ENCODE data around the gene PARP11. TPM values are rescaled to one million over a fixed set of nuclear protein-coding genes. Genes with fewer than 3 reads are reported as not detected.

The PARP11 gene
- total RNA-seq, 1 experiment from 2014 or later, result 3.4 TPM

DNA sequence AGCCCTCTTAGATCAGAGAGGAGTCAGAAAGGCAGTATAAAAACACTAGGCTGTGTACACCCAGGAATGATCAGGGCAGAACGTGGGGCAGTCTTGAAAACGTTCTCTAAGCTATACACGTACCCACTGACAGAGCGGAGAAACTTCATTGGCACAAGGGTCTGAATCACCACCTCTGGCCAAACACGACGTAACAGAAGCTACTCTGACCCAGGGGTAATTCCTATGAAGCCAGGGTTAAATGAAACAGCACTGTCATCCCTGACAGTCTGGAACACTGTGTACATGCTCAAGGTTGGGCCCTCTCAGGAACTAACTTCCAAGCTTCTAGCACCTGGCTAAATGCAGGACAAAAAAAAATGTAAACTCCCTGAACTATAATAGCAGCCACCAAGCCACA is 38.4 kb downstream of the PARP11 start:
- in situ Hi-C loops (cut with HindIII; ENCODE audit: low sequenced_read_pairs), result no loop called here
- DNase-seq (ENCODE audit: low spot score), result no peak

DNA sequence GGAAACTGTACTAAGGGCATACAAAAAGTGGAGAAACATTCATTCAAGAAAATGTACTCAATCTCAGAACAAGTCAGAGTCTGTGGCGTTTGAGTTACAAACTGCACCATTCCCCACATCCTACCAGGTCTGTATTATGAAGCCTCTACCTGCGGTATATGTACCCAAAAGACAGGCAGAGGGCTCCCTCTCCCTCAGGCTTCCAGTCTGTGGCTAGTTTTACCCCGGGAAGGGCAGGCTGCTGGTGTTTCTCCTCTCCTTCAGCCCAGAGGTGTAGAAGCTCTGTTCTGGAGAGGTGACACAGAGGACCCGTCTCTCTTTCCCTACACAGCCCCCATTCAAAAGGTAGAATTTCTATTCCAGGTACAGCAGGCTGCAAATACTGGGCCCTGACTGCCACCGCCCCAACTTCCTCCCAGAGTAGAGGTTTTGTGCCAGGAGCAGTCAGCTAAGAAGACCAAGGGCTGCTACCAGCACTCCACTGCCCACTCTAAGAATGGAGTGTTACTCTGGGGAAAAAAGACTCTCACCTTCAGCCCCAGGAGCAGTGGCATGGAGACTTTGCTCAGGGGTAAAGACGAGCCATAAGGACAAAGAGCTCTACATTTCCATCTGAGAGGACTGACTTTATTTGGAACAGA is 39.4 kb downstream of the PARP11 start:
- DNase-seq (ENCODE audit: low spot score), result no peak
- in situ Hi-C loops (cut with HindIII; ENCODE audit: low sequenced_read_pairs), result no loop called here

DNA sequence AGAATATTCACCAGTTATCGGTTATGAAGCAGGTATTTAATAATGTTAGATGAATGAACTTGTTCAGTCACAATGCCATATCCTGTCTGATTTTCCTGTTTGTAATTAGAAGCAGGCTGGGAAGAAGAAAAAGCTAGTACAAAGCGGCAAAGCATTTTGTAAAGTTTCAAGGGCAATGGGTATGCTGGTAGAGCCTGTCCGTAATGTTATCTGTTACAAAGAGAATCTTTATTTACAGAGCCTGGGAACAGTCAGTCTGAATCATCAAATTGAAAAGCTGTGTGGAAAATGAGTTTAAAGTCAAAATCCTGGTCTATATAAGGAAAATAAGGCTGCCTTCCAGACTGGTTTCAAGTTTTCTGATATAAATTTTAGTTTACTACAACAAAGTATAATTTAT is 40.5 kb downstream of the PARP11 start:
- no peak for DNase-seq (ENCODE audit: low spot score)
- in situ Hi-C loops (cut with HindIII; ENCODE audit: low sequenced_read_pairs), result no loop called here

DNA sequence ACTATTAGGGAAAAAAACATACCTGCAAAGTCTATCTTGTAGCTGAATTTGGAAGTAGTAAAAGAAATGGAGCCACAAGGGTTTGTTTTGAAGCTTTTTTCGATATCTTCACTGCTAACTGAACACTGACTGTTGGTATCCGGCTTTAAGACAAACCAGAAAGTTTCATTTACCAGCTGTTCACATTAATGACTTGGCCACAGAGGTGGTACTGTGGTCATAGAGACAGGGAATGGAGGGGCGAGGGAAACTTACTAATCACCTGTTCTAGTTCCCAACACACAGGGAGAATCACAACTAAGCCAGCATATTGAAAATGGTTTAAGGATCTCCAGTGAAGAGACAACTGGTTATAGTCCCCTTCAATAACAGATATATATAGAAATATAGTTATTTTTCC is 44.3 kb downstream of the PARP11 start:
- DNase-seq (ENCODE audit: low spot score), result no peak
- in situ Hi-C loops (cut with HindIII; ENCODE audit: low sequenced_read_pairs), result no loop called here

DNA sequence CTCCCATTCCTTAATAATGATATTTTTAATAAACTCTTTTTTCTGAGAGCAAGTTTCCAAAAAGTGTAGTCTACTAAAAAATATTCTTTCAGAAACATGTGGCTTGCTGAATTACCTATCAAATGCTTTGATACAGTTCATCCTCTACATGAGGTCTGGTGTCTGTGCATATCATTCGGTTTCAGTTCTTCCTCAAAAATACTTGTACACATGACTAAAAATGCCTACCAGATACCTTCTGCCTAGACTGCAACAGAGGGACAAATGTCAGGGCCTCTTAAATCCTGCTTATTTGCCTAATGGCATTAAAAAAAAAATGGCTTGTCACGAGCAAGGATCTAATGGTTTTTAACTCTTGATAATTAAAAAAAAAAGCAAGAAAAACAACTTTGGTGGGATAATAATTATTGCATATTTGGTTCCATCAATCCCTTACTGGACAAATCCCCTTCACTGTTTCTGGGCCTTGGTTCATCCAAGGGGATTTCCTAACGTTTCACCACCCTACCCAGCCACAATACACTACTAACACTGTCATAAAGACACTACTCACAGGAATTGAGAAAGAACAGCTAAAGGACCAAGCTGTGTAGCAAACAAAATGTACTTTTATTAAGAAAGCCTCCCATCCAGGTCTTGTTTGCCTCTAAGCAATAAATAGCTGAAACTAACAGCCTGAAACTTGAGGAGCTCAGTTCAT is 45.7 kb downstream of the PARP11 start:
- no peak for DNase-seq (ENCODE audit: low spot score)
- in situ Hi-C loops (cut with HindIII; ENCODE audit: low sequenced_read_pairs), result no loop called here

DNA sequence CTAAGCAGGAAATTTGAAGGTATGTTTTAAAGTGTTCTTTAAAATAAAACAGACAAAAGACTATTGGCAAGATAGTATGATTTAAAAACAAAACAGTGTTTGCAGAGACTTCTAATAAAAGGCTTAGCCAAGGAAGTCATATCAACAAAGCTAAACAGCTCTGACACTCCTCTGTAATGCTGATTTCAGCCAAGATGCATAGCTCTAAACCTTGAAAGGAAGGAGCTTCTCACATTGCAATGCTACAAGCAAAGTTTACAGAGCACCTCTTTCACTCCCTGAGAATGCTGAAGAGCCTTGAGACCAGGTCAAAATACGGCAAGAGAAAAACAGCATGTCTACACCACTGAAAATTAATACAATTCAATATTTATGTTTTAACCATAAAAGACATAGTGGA is 51.8 kb downstream of the PARP11 start:
- DNase-seq (ENCODE audit: low spot score), result no peak
- in situ Hi-C loops (cut with HindIII; ENCODE audit: low sequenced_read_pairs), result no loop called here

DNA sequence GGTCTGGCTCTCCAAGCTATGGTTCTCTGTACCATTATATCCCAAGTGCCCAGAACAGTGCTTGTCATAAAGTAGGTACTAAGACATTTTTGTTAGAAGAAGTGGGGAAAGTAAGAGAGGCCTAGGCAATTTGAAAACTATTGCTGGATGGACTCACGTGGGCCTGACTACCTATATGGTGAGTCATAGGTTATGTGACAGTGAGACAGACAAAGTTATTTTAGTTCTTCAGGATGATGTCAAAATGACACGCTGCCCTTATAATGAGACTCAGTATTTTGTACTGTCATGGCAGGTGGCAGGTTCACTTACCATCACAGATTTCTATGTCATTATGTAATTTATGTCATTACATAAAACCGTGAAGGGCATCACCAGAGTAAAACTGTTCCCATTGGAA is 53.1 kb downstream of the PARP11 start:
- DNase-seq (ENCODE audit: low spot score), result no peak
- in situ Hi-C loops (cut with HindIII; ENCODE audit: low sequenced_read_pairs), result no loop called here

DNA sequence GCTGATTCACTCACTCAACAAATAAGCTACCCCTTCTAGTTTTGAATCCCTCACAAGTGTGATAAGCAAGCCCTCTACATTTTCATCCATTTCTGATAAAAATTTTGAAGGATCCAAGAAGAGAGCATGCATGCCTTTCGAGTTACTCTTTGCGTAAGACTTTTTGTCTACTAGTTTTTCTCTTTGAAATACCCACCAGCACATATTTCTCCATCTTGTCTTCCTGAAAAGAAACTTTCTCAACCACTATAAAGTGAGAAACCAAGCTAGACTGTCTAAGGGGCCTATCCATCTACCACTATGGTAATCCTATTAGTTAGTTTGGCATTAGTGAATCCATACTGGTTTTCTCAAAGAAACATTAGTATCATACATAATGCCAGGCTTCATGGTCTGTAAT is 56.9 kb downstream of the PARP11 start:
- in situ Hi-C loops (cut with HindIII; ENCODE audit: low sequenced_read_pairs), result no loop called here
- DNase-seq (ENCODE audit: low spot score), result no peak

DNA sequence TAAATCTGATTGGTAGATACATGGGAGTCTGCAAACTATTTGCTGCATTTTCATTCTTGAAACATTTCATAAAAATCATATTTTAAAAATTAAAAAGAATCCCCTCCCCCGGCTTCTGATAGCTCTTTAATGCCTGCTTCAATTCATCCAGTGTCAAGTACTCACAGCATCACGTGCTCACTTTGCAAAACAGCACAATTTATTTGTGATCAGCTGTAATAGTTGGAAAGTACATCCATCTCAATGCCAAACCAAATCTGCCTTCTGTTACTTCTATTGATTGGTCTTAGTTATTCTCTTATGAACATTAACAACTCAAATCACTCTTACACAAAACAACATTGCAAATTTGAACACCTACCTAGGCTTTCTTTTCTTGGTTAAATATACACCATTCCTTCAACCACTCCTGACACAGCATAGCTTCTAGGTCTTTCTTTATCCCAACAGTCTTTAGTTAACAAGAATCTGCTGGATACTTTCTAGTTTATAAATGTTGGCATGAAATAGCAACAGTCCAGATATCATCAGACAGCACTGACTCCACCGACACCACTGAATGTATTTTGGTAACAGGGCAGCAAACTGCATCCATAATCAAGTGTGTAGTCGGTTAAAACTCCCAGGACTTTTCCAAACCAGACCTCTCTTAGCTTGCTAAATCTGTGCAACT is 58.0 kb downstream of the PARP11 start:
- in situ Hi-C loops (cut with HindIII; ENCODE audit: low sequenced_read_pairs), result no loop called here
- DNase-seq (ENCODE audit: low spot score), result no peak

DNA sequence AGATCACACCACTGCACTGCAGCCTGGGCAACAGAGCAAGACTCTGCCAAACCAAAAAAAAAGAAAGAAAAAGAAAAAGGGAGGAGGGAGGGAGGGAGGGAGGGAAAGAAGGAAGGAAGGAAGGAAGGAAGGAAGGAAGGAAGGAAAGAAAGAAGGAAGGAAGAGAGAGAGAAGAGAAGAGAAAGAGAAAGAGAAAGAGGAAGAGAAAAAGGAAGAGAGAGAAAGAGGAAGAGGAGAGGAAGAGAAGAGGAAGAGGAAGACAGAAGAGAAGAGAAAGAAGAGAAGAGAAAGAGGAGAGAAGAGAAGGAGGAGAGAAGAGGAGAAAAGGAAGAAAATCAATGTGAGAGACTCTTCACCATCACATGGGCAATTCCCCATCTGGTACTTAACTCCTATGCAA is 62.7 kb downstream of the PARP11 start:
- in situ Hi-C loops (cut with HindIII; ENCODE audit: low sequenced_read_pairs), result no loop called here

DNA sequence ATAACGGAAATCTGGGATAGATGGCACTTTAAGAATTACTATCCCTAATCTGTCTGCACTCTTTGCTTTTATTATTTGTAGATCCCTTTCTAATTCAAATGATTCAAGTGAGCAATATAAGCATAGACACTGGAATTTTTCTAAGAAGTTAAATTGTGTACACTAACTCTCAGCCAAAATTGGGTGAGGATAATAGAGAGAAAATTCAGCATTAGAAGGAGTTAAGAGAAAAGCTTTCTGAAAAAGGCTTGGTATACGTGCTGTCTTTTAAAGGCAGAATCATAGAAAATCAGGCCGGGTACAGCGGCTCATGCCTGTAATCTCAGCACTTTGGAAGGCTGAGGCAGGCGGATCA is 63.2 kb downstream of the PARP11 start:
- no peak for DNase-seq (ENCODE audit: low spot score)
- in situ Hi-C loops (cut with HindIII; ENCODE audit: low sequenced_read_pairs), result no loop called here

More for the DNA sequence above, 62.7 kb downstream of the PARP11 start:
- no peak for DNase-seq (ENCODE audit: low spot score)

DNA sequence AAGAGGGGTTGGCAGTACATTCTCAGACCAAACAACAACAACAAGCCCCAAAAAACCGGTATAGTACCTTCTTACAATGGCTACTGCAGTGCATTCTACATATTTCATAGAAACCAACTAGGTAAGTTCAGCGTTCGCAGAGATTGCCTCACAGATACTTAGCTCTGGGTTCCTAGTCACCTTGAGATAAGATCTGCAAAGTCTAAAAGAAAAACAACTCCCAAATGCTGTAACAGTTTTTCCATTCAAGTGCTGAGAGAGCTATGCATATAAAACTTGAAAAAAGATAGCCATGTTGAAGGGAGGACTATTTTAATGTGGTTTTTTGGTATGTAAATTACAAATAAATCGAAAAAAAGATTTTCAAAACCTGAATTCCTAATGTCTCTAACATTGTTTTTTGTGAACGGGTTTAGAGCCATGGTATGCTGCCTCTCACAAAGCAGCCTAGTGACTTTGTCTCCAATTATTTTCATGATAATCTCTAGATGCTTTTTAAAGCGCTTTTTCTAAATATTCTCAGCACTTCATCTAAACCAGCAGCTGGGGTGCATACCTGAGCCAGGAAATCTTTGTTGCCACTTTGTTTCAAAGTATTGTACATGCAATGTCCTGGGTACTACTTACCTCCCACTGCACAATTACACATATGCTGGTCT is 63.7 kb downstream of the PARP11 start:
- in situ Hi-C loops (cut with HindIII; ENCODE audit: low sequenced_read_pairs), result no loop called here
- no peak for DNase-seq (ENCODE audit: low spot score)

DNA sequence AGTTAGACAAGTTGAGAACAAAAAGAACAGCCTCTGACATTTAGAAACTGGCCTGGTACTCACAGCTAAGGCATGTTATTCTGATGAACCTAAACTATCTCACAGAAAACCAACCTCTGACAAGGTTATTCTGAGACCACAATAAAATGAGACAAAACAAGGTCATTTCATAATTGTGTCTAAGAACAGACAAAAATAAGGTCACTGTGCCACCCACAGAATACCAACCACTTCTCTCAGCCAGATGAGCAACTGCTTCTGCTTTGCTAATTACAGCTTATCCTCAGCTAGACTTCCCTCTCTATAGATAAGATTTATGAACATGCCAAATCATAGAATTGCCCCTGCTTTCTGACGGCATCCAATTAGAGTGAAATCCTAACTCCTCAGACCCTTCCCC is 68.1 kb downstream of the PARP11 start:
- in situ Hi-C loops (cut with HindIII; ENCODE audit: low sequenced_read_pairs), result no loop called here
- DNase-seq (ENCODE audit: low spot score), result no peak

DNA sequence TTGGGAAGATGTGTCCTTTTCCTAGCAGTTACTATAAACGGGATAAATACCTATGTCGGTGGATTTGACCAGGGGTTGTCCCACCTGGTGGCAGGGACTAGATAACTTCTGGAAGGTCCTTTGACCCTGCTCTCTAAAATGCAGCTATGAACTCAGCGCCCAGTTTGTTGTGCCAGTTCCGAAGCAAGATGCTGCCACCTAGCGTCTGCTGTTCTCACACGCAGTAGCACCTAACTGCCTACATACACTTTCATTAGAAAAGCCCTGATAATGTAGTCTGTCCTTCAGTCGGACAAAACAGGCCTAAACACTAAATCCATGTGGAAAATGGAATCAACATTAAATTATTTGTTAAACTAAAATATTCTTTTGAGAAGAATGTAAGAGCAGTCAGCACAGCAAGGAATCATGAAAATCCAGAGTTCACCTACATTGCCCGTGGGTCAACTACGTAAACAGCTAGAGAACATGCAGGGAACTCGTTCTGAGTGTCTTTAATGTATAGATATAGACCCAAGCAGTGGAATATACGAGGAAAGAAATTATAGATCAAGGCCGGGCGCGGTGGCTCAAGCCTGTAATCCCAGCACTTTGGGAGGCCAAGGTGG is 69.2 kb downstream of the PARP11 start:
- peak; percentile 78 for DNase-seq (ENCODE audit: low spot score)
- in situ Hi-C loops (cut with HindIII; ENCODE audit: low sequenced_read_pairs), result no loop called here

DNA sequence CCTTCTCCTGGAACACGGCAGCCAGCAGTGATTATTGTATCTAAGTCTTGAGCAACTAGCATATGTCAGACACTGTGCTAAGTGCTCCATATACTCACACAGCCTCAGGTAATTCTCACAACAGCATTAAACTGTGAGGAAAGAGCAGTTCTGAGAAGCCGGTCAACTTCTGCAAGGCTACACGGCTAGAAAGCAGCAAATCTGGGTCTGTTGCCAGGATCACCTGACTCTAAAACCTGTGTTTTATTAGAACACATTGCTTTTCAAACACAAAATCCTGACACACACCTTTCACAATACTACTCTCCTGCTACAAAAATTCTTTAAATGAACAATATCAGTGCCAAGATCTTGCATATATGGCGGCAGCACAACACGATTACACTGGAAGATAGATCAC is 70.5 kb downstream of the PARP11 start:
- in situ Hi-C loops (cut with HindIII; ENCODE audit: low sequenced_read_pairs), result no loop called here
- no peak for DNase-seq (ENCODE audit: low spot score)

DNA sequence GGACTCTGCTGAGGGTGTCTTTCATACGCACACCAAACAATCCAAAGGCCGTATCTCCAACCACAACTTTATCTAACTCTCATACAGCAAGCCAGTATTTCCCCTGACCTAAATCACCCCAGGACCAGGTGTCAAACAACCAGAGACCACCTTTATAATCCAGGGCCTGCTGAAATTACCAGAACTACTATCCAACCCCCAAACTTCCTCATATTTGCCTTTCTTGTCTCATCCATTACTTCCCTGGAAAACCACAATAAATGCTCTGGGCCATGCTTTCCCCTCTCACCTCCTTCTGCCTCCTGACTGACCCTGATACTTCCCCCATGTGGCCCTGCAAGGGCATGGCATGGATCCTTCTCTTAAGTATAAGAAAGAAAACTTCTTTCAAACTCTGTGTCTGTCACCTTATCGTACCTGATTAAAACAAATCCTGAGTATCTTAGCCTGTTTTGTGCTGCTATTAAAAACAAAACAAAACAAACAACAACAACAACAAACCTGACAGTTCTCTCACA is 75.6 kb downstream of the PARP11 start:
- DNase-seq (ENCODE audit: low spot score), result no peak
- in situ Hi-C loops (cut with HindIII; ENCODE audit: low sequenced_read_pairs), result no loop called here

DNA sequence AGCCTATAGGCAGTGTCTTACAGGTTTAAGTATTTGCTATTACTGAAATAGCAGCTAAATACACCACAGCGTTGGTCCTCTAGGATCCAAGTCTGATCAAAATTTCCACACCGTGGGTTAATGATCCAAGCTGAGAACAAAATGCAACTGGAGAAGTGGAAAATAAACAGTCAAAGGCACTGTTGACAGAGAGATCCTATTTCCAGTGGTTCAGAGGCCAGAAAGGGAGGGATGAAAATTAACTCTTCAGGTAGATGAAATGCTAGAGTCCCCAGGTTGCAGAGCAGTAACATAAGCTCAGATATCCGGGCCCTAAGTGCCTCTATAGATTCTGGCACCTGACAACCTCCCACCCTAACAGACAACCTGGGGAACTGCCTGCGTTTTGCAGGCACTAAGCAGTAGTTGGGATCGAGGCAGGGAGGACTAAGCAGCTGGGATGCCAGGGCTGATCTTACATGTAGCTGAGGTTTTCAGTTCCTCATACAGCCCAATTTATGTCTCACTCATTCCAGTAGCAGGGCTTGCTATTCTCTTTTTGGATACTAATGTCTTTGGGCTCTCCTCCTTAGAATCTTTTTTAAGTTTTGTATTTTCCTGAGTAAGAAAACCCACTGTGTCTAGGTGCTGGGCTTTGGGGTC is 77.6 kb downstream of the PARP11 start:
- DNase-seq (ENCODE audit: low spot score), result no peak
- in situ Hi-C loops (cut with HindIII; ENCODE audit: low sequenced_read_pairs), result no loop called here

DNA sequence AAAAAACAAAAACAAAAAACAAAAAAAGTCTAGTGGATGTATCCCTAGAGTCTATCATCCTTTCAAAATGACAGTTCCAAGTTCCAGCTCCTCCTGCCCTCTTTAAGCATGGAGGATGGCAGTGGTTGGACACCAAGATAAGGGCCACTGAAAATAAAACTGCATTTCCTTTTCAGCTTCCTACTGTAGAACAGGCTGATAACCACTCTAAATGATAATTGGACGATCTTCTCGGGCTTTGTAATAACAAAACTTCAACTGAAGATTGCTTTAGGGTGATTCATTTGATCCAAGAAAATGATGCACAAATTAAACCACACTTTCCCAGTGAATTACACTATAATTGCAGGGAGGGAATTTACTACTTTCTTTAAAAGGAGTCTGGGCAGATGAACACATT is 78.1 kb downstream of the PARP11 start:
- DNase-seq (ENCODE audit: low spot score), result no peak

DNA sequence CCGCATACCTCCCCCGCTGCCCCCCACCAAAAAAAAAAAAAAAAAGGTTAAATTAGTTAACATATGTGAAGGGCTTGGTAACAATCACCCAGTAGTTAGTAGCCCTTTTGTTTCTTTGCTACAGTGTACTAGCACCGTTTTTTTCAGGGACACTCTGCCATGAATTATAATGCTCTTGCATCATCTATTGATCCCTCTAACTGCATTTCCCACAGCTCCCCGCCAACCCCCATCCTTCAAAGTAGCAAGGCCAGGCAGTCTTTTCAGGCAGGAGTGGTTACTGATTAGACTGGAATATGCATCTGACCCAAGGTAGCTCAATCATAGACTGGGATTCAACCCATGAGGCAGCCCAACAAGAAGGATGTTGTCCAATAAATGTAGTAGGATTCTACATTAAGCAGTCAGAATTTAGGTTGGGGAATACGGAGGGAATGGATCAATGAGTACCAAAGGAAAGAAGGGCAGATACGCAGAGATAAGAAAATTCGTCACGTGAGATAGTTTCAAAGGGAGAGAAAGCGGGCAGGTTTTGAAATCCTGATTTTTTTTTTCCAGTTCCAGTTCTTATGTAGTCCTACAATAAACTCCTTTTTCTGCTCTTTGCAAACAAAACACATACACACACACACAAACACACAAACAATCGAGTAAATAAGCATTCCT is 80.4 kb downstream of the PARP11 start:
- in situ Hi-C loops (cut with HindIII; ENCODE audit: low sequenced_read_pairs), result no loop called here
- DNase-seq (ENCODE audit: low spot score), result no peak

More for the DNA sequence above, 78.1 kb downstream of the PARP11 start:
- in situ Hi-C loops (cut with HindIII; ENCODE audit: low sequenced_read_pairs), result no loop called here

Measured in G401 (cell line).